Small intestine (tissue), 4 donors: ENCODE data around the gene CAPRIN2. TPM values are rescaled to one million over a fixed set of nuclear protein-coding genes. Genes with fewer than 3 reads are reported as not detected.

Experiments
- polyA plus RNA-seq, 4 donors: library from polyadenylated mRNA; stranded (reverse) in 3 of 4; unstranded in 1 of 4; fragments of 200-250 nt in 3 of 4; fragments of 120-200 nt in 1 of 4; gene quantifications; one replicate each; pipeline versions ENCODE4 v1.2.1 to v1.2.3, GENCODE V29; 2013
- donor health status: healthy with polysubstance abuse.
- donor health status: Bipolar disorder and iron deficiency.
- donor health status: healthy.

The CAPRIN2 gene
- polyA plus RNA-seq, 4 donors, result 6.0 to 18.8 (median 8.8) TPM

Other genes starting within 250 kb of the CAPRIN2 start
- gene IPO8, start 59.1 kb downstream of the CAPRIN2 start, polyA plus RNA-seq, result 10 to 100 TPM; 13.5 to 39.6 (median 18.2) TPM
- 1 to 10 TPM in 2 of 4 donors, under 1 TPM in 1, not detected in 1; 0.54 to 3.9 (median 3.9) TPM for gene TSPAN11, start 171.8 kb upstream of the CAPRIN2 start, polyA plus RNA-seq